Stimulated activated CD4-positive, alpha-beta T cell treated with anti-CD3 and anti-CD28 coated beads, Interleukin-1b, Interleukin-23, amount 100 ng/mL, for 48 hours (primary cell): Measurements from ENCODE around the gene DPEP2NB.
"Not testable (repeated sequence)": the region's sequence is repeated elsewhere in the genome, so short reads cannot be mapped to it uniquely, and the experiment has no call there.

Source experiments
- DNase-seq: peaks from one replicate; pipeline ENCODE4 v3.0.0-alpha.2; 2020

DPEP2NB gene

DNA sequence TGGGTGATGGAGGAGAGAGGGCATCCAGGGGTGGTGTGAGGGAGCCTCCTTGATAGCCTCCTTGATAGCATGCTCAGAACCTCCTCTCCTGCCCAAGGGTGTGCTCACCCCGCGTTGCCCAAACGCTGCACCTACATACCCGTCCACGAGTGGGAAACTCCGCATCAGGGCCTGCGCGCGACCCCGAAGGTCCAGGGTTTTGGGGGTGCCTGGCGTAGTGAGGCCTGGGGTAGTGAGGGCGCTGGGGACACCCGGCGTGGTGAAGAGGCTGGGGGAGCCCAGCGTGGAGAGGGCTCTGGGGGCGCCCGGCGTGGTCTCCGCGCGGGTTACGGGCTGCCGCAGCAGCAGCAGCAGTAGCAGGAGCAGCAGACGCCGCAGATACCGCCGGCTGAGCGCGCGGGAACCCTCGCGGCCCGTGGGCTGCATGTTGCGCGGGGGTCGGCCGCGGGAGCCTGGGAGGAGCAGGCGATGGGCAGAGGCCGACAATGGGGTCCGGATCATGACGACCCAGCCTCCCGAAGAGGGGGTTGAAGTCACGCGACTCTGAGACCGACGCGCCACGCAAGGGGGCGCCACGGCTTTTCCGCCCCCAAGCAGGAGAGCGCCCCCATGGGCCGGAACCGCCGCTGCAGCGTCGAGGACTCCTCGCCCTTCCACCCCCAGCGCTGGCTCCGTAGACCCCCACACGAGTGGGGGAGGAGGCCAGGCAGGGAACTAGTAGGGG, 35.6 kb downstream of the DPEP2NB start, which contains the start of gene DPEP3:
Gene DPEP3 (minus strand): TSS at position 545 of the 724 bp plus-strand sequence. CDS start 119 bp downstream, at position 426.
- DNase-seq = no peak

GRCh38 chr16:67977469-67978227, 38.1 kb downstream of the DPEP2NB start:
- DNase-seq = no peak

- no peak for DNase-seq
Observed at GRCh38 chr16:67977005-67977404, 38.7 kb downstream of the DPEP2NB start.

DNA sequence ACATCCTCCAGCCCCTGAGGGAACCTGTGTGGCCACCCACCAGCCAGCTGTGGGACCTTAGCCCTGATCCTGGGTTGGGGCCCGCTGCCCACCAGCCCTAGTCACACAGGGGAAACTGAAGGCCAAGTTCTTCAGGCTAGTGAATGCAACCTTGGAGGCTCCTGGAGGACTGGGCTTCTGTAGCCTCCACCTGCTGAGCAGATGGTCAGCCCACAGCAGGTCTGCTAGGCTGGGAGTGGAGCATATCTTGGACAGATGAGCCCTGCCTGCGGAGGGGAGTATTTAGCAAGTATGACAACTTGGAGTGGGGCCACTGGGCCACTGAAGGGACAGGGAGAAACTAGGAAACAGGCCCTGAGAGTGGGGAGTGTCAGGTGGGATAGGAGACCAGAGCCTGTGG, 39.5 kb downstream of the DPEP2NB start:
- no peak for DNase-seq

DNA sequence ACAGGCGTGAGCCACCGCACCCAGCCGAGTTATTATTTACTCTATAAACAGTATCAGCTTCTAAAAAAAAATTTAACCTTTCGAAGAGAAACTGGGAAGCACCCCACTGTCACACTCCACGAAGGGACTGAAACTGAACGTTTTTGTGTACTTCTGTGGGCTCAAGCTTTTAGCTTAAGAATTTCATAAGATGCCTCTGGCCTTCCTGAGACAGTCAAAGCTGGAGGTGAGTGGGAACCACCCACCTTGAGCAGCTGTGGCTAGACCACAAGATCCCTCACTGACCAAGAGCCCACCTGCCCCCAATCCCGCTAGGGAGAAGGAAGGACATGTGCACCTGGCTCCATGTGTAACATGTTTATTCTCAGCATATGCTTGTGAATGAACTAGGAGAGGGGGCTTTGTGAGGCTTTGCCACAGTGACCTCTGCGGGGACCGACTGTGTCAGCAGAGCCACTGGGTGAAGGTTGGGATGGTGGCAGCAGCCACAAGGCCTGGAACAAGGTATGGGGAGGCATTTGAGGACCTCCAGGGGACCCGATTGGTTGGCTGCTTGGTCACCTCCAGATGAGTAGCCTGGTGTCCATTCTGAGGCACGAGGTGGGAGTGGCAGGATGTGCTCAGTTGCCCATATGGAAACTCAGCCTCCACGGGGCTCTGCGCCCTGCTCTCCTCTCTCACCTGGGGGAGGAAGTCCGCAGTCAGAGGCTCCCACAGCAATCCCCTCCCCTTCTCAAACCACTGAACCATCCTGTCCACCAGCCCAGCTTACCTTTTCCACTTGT, 40.2 kb downstream of the DPEP2NB start:
- DNase-seq = no peak

GRCh38 chr16:67972285-67972684, 43.4 kb downstream of the DPEP2NB start:
- DNase-seq = not testable (repeated sequence)

- no peak for DNase-seq
Observed at GRCh38 chr16:67971111-67971510, 44.6 kb downstream of the DPEP2NB start.

DNA sequence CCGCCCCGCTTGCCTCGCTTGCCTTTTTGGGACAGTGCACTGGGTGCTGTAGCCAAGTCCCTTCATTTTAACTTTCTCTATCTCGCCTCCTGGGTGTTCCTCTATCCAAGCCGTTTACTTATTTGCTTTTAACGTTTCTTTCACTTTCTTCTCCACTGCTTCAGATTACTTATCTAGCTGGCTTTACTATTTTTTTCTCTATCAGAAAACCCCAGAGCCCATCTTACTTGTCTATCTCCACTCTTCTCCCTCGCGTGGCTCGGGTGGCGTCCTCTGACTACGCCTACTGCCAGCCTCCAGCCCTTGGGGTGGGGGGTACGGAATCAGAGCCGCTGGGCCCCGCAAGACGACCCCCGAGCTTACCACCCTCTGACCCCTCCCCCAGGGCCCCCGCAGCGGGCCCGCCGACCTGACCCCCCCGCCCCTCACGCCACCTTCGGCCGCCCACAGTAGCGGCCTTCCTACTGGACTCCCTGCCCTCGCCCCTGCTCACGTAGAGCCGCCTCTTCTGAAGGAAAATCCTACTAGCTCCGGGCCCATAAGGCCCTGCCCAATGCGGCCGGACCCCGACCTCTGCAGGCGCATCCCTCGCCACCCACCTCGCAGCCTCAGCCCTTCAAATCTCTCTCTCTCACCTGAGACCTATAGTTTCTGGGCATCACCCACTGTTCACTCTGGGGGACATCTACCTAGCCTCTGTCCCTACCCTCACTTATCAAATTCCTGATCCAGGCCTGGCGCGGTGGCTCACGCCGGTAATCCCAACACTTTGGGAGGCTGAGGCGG, 46.3 kb downstream of the DPEP2NB start:
- DNase-seq = no peak

DNA sequence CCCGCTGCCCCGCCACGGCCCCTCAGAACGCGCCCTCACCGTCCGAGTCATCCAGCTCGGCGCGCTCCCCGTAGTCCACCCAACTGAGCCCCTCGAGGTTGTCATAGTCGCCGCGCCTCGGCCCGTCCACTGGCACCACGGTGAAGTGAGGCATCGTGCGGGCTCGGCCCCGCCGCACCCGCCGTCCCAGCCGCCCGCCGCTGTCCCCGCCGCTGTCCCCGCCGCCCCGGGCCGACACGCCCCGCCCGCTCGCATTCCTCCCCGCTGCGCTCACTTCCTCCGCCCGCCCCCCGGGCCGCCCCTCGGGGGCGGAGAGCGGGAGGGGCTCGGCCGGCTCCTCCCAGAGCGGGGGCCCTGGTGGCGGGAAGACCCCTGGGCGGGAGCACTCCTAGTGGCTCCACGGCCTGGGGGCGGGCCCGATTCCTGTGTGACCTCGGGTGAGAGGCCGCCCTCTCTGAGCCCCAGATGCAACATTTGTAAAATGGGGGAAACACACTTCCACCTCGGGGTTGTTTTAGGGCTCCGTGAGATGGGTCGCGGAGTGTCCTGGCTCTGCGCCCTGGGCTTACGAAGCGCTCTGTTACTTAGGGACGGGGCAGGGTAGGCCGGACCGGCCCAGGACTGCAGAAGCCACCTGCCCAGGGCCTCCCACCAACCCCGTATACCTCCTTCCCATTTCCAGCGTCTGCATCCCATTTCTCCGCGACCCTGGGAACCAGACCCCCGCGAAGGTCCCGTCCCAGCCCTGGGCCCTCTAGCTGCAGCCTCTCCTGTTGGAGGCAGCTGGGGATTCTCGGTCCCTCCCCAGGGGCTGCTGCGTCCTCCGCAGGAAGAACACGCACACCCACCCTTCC, 47.1 kb downstream of the DPEP2NB start, which contains the start of gene SLC12A4:
Gene SLC12A4 (minus strand): TSS at position 238 of the 854 bp plus-strand sequence. CDS start 84 bp downstream, at position 154.
- peak; percentile 90 for DNase-seq

DNA sequence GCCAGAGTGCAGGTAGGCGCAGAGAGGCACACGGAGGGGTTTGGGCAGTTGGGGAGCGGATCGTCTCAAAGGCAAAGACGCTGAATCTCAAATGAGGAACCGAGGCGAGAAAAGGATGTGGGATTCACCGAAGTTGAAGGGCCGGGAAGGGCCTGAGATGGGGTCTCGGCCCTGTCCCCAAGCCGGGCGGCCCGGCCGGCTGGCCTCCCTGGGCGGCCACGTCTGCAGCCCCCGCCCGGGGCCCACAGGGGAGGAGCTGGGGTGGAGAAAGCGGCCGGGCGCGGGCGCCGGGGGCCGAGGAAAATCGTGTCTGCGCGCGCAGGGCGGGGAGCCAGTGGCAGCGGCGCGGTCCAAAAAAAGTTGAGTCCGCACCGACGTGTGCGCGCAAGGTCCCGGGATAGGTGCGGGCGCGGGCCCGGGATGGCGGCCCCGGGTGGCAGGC, 47.7 kb downstream of the DPEP2NB start:
- DNase-seq = no peak

GRCh38 chr16:67967183-67967957, 48.3 kb downstream of the DPEP2NB start:
- DNase-seq = peak; percentile 38

DNA sequence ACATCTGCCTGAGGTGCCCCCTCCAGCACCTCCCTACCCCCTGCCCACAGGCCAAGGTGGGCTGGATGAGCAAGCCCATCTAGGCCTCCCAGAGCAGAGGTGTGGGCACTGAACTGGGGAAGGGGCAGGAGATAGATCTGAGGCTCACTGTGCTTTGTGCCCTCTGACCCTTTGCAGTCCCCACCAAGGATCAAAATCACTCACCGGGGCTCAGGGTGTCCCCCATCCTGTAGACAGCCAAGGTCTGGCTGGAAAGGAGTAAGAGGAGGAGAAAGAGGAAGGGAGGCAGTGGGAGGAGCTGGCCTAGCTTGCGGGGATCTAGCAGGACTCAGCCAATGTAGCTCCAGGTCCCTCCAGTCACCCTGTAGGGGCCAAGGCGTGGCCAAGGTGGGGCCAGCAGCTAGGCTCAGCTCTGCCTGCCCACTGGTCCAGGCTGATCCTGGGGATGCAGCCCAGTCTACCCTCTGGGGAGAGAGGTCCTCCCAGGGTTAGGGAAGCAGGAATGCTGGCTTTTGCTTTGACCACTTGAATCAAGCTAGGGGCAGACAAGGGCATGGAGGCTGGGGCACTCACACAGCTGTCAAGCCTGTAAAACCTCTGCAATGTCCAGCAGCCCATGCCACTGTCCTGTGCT, 49.0 kb downstream of the DPEP2NB start:
- no peak for DNase-seq

DNA sequence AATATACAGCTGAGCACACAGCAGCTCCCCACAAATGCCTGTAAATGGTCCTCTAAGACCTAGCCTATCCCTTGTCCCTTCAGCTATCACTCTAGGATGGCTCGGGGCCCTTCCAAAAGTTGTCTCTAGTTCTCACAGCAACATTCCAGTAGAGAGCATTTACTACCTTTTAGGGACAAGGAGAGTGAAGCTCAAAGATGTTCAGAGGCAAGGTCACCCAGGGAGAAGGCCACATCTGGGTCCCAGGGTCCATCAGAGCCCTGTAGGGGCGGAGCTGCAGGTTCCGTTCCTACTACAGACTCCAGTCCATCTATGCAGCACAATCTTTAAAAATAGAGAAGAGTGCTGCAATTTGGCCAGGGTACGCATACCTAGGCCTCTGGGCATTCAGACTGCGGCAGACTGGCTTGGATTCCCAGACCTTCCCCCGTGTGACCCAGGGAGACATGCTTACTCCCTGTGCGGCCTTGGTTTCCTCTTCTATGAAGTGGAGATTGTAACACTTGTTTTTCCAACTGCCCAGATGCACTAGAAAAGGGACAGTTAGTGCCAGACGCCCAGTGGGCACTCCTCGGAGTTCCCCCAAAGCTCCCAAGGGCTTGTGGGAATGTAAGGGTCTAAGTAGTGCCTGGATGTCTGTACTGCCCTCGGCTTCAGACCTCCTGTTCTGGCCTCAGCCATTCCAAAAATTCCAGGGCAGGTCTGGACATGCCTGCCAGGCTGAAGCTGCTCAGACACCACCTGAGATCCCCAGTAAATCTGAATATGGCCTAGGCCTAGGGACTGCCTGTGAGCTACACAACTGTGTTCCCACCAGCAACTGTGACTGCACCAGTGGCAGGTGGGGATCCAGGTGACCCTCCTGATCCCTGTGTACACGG, 49.8 kb downstream of the DPEP2NB start:
- no peak for DNase-seq

- no peak for DNase-seq
Observed at GRCh38 chr16:67964477-67965131, 51.1 kb downstream of the DPEP2NB start.

- no peak for DNase-seq
Observed at GRCh38 chr16:67963662-67964321, 51.9 kb downstream of the DPEP2NB start.
